HepG2 (cell line): Measurements from ENCODE around the gene GNG5. TPM values are rescaled to one million over a fixed set of nuclear protein-coding genes. Genes with fewer than 3 reads are reported as not detected.

Experiments used
- ARID4A ChIP-seq: sonication (generic); formaldehyde crosslinking; IDR thresholded peaks from 2 replicates; pipeline ENCODE4 v1.5.0; 2020; ENCODE audit warnings: mild to moderate bottlenecking, missing genetic modification reagents, borderline replicate concordance
- HMGXB3 ChIP-seq: sonication (generic); formaldehyde crosslinking; IDR thresholded peaks from 2 replicates; pipeline ENCODE4 v1.4.0; 2020; ENCODE audit warnings: missing genetic modification reagents, borderline replicate concordance
- JDP2 ChIP-seq: sonication (generic); formaldehyde crosslinking; IDR thresholded peaks from 2 replicates; pipeline ENCODE4 v1.8.1; 2022; ENCODE audit warnings: missing genetic modification reagents, borderline replicate concordance
- KDM4B ChIP-seq: sonication (generic); formaldehyde crosslinking; IDR thresholded peaks from 2 replicates; pipeline ENCODE4 v1.4.0; 2020; ENCODE audit warnings: missing genetic modification reagents
- PBX2 ChIP-seq: IDR thresholded peaks from 2 replicates; pipeline ENCODE4 v1.6.1; 2016; ENCODE audit warnings: control low read depth
- POGZ ChIP-seq: sonication (generic); formaldehyde crosslinking; IDR thresholded peaks from 2 replicates; pipeline ENCODE4 v1.4.0; 2020; ENCODE audit warnings: mild to moderate bottlenecking, missing genetic modification reagents
- RAD51 ChIP-seq: fragments of 450-650 bp; IDR thresholded peaks from 2 replicates; pipeline ENCODE4 v1.6.1; 2016; ENCODE audit warnings: borderline replicate concordance
- RXRB ChIP-seq: IDR thresholded peaks from 2 replicates; pipeline ENCODE4 v1.6.1; 2016; ENCODE audit warnings: borderline replicate concordance, missing genetic modification reagents, missing compliant biosample characterization
- SIX1 ChIP-seq: sonication (generic); formaldehyde crosslinking; IDR thresholded peaks from 2 replicates; pipeline ENCODE4 v1.4.0; 2020; ENCODE audit warnings: missing genetic modification reagents, borderline replicate concordance
- TAF15 ChIP-seq: fragments of 200-400 bp; formaldehyde crosslinking; IDR thresholded peaks from one replicate; pipeline ENCODE4 v1.6.1; 2018; ENCODE audit warnings: mild to moderate bottlenecking, low read depth, low read length; ENCODE audit not compliant: poor library complexity, severe bottlenecking
- TFDP2 ChIP-seq: sonication (generic); formaldehyde crosslinking; IDR thresholded peaks from 2 replicates; pipeline ENCODE4 v1.4.0; 2020; ENCODE audit warnings: missing genetic modification reagents
- ZBTB39 ChIP-seq: sonication (generic); formaldehyde crosslinking; IDR thresholded peaks from 2 replicates; pipeline ENCODE4 v1.5.0; 2020; ENCODE audit warnings: missing genetic modification reagents
- ZNF782 ChIP-seq: sonication (generic); formaldehyde crosslinking; IDR thresholded peaks from 2 replicates; pipeline ENCODE4 v1.4.0; 2020; ENCODE audit warnings: missing genetic modification reagents, mild to moderate bottlenecking, borderline replicate concordance
- polyA plus RNA-seq, 8 experiments: library from polyadenylated mRNA; depleted of rRNA in 3 of 8; stranded (reverse) in 7 of 8; unstranded in 1 of 8; fragments of >200 nt; fragmentation: Illumina TruSeq in 4 of 8; extraction: Trizol in 4 of 8; gene quantifications; 2 replicates each; pipeline versions ENCODE4 v1.2.1 to v1.2.3, GENCODE V29; 2011 to 2016; ENCODE audit warnings: low read depth in 4 of 8, missing spikeins in 1 of 8, mixed read lengths in 1 of 8; ENCODE audit not compliant: insufficient read depth in 1 of 8
- total RNA-seq, 5 experiments: library from RNA; depleted of rRNA; stranded (reverse); fragments of >200 nt; fragmentation: Illumina TruSeq; extraction: Trizol; gene quantifications; 2 replicates each; pipeline ENCODE4 v1.2.3, GENCODE V29; 2016; ENCODE audit warnings: low read depth in 1 of 5

Gene GNG5
- total and polyA plus RNA-seq, 2 of the 13 experiments (the other 11 are each of a cell fraction or from before 2014, with no cell fraction given), result 103 to 137 TPM

- no peak for TF ChIP-seq ZBTB39
- peak; percentile 89 for TF ChIP-seq ARID4A (CRISPR knock-in tag)
- TF ChIP-seq RAD51, result no peak
- TF ChIP-seq KDM4B (CRISPR knock-in tag), result 0 out of 2 replicates have a peak, but pooled peaks have one; percentile 16
- TF ChIP-seq RXRB (CRISPR knock-in tag), result peak; percentile 30; the same call in 1 of the 2 replicates
- 0 out of 2 replicates have a peak, but pooled peaks have one; percentile 31 for TF ChIP-seq TFDP2 (CRISPR knock-in tag)
- peak; percentile 93 for TF ChIP-seq POGZ (CRISPR knock-in tag)
- TF ChIP-seq JDP2 (CRISPR knock-in tag), result no peak
- no peak for TF ChIP-seq PBX2 (CRISPR knock-in tag)
- 0 out of 2 replicates have a peak, but pooled peaks have one; percentile 29 for TF ChIP-seq SIX1 (CRISPR knock-in tag)
- TF ChIP-seq ZNF782, result peak; percentile 38; the same call in 1 of the 2 replicates
- peak; percentile 85 for TF ChIP-seq TAF15
- TF ChIP-seq HMGXB3 (CRISPR knock-in tag), result peak; percentile 43; the same call in 1 of the 2 replicates
Observed at GRCh38 chr1:84478876-84479868, 27.2 kb downstream of the GNG5 start, which contains the start of gene RPF1 (continued).
